ENCODE data around the gene WDR59. TPM values are rescaled to one million over a fixed set of nuclear protein-coding genes. Genes with fewer than 3 reads are reported as not detected.

WDR59 gene
- total and polyA plus RNA-seq, 2 of the 4 experiments (the other 2 are of a cell fraction), result 29.4 to 44.6 TPM

DNA sequence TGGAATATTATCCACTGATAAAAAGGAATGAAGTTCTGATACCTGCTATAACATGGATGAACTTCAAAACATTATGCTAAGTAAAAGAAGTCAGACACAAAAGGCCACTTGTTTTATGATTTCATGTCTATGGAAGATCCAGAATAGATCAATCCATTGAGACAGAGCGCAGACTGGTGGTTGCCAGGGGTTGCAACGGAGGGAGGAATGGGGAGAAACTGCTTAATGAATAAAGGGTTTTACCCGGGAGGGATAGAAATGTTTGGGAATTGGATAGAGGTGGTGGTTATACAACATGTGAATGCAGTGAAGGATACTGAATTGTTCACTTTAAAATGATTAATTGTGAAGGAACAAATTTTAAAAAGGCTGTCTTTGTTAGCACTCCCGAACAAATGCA, 30.2 kb downstream of the WDR59 start:
- H2BK20ac ChIP-seq (ENCODE audit: low read depth, low read length), result no peak overlapping the region
- no peaks in the 10 kb centered on the region for H3K9me3 ChIP-seq (ENCODE audit: control insufficient read depth, insufficient read depth, low read length)
- H4K5ac ChIP-seq (ENCODE audit: low read depth, low read length), result no peak overlapping the region
- no peaks in the 10 kb centered on the region for H4K20me1 ChIP-seq (ENCODE audit: insufficient read depth, low read length)
- in situ Hi-C loops (cut with MboI; ENCODE audit: low sequenced_read_pairs), result no loop called here
- ChIA-PET POLR2A (ENCODE audit: unreplicated experiment) (no interaction called here), CTCF (no interaction called here)
- H2BK15ac ChIP-seq (ENCODE audit: low read depth, low read length), result no peak overlapping the region
- H2AK5ac ChIP-seq (ENCODE audit: low read depth, low read length), result no peak overlapping the region
- no peak overlapping the region for H2BK120ac ChIP-seq (ENCODE audit: low read depth, low read length)
- no peak overlapping the region for H3K9ac ChIP-seq (ENCODE audit: low read depth, low read length)
- no peak overlapping the region for H3K4me3 ChIP-seq (ENCODE audit: insufficient read depth, low read depth, low read length)
- dilution Hi-C loops (cut with HindIII; ENCODE audit: low sequenced_read_pairs, unreplicated experiment), result no loop called here
- no peak overlapping the region for H4K8ac ChIP-seq (ENCODE audit: low read depth in 2 of 2, low read length in 2 of 2)
- H3K18ac ChIP-seq (ENCODE audit: low read depth, low read length), result no peak overlapping the region
- WGBS, 2 experiments (ENCODE audit: extremely low coverage in 2 of 2, insufficient read length in 1 of 2), result 100% methylated on average over 4 of the region's 4 CpGs; no CpG with 5 or more reads in 1 of the 2 experiments
- no peak overlapping the region for H3K27ac ChIP-seq (ENCODE audit: insufficient read depth, low read length)
- H4K91ac ChIP-seq (ENCODE audit: insufficient read depth, low read depth, low read length), result no peak overlapping the region
- intact Hi-C loops (cut with micrococcal nuclease), result no loop called here
- no peak overlapping the region for H3K23ac ChIP-seq (ENCODE audit: low read depth, low read length)
- no peaks in the 10 kb centered on the region for H3K27me3 ChIP-seq (ENCODE audit: control insufficient read depth, insufficient read depth, low read length)
- H2BK5ac ChIP-seq (ENCODE audit: low read depth, low read length, poor library complexity, severe bottlenecking), result no peak overlapping the region
- H2AFZ ChIP-seq (replicated peaks; ENCODE audit: low read length, poor library complexity), result no peak overlapping the region
- BruUV-seq (replicated peaks), result no TSS peak
- no peak for ATAC-seq (ENCODE audit: low read depth)
- no peak overlapping the region for H3K56ac ChIP-seq (ENCODE audit: extremely low read depth, insufficient read depth, low read length)
- no peak overlapping the region for H3K14ac ChIP-seq (replicated peaks; ENCODE audit: low read depth, low read length)
- no peak overlapping the region for H3K4ac ChIP-seq (ENCODE audit: low read depth, low read length)
- peaks cover 30% of the 10 kb centered on the region for H3K36me3 ChIP-seq (ENCODE audit: control insufficient read depth, insufficient read depth, low read length)
- H2AK9ac ChIP-seq (replicated peaks; ENCODE audit: low read depth, low read length, poor library complexity), result no peak overlapping the region
- DNase-seq, result no peak
- H3K9me1 ChIP-seq (ENCODE audit: insufficient read depth, low read length), result no peaks in the 10 kb centered on the region; the same call in 1 of the 2 replicates
- TF ChIP-seq RAD21 (IDR thresholded peaks at IDR 0.05; ENCODE audit: low read length) (no peak), MXI1 (IDR thresholded peaks at IDR 0.05; ENCODE audit: borderline replicate concordance, low read depth, low read length) (no peak), FOS (IDR thresholded peaks at IDR 0.05; ENCODE audit: low read depth, low read length) (no peak), POLR2A (IDR thresholded peaks at IDR 0.05; ENCODE audit: low read depth, low read length) (no peak), NFE2L2 (IDR thresholded peaks at IDR 0.05; ENCODE audit: low read depth, low read length) (no peak), CHD1 (IDR thresholded peaks at IDR 0.05; ENCODE audit: low read depth, low read length) (no peak), CEBPB (IDR thresholded peaks at IDR 0.05; ENCODE audit: low read depth, low read length) (no peak), MAZ (IDR thresholded peaks at IDR 0.05; ENCODE audit: borderline replicate concordance, low read depth, low read length) (no peak), RCOR1 (IDR thresholded peaks at IDR 0.05; ENCODE audit: insufficient replicate concordance, low read length) (no peak), MAFK (IDR thresholded peaks at IDR 0.05; ENCODE audit: low read depth, low read length) (no peak)
- TF ChIP-seq, protein P1, sequence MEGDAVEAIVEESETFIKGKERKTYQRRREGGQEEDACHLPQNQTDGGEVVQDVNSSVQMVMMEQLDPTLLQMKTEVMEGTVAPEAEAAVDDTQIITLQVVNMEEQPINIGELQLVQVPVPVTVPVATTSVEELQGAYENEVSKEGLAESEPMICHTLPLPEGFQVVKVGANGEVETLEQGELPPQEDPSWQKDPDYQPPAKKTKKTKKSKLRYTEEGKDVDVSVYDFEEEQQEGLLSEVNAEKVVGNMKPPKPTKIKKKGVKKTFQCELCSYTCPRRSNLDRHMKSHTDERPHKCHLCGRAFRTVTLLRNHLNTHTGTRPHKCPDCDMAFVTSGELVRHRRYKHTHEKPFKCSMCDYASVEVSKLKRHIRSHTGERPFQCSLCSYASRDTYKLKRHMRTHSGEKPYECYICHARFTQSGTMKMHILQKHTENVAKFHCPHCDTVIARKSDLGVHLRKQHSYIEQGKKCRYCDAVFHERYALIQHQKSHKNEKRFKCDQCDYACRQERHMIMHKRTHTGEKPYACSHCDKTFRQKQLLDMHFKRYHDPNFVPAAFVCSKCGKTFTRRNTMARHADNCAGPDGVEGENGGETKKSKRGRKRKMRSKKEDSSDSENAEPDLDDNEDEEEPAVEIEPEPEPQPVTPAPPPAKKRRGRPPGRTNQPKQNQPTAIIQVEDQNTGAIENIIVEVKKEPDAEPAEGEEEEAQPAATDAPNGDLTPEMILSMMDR (conservative IDR thresholded peaks at IDR 0.05; ENCODE audit: low read depth, low read length), result no peak
- TF ChIP-seq, protein P2, sequence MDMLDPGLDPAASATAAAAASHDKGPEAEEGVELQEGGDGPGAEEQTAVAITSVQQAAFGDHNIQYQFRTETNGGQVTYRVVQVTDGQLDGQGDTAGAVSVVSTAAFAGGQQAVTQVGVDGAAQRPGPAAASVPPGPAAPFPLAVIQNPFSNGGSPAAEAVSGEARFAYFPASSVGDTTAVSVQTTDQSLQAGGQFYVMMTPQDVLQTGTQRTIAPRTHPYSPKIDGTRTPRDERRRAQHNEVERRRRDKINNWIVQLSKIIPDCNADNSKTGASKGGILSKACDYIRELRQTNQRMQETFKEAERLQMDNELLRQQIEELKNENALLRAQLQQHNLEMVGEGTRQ (IDR thresholded peaks at IDR 0.05; ENCODE audit: low read depth, low read length), result no peak
- TF ChIP-seq, protein P3, sequence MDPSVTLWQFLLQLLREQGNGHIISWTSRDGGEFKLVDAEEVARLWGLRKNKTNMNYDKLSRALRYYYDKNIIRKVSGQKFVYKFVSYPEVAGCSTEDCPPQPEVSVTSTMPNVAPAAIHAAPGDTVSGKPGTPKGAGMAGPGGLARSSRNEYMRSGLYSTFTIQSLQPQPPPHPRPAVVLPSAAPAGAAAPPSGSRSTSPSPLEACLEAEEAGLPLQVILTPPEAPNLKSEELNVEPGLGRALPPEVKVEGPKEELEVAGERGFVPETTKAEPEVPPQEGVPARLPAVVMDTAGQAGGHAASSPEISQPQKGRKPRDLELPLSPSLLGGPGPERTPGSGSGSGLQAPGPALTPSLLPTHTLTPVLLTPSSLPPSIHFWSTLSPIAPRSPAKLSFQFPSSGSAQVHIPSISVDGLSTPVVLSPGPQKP (IDR thresholded peaks at IDR 0.05; ENCODE audit: borderline replicate concordance, low read depth, low read length), result no peak
- H3K4me2 ChIP-seq (ENCODE audit: low read depth, low read length), result no peak overlapping the region
- no peaks in the 10 kb centered on the region for H3K4me1 ChIP-seq (ENCODE audit: control insufficient read depth, insufficient read depth, low read length)
- peaks cover 2 to 3% of the 10 kb centered on the region in 2 experiments; a peak in 1 of 4 replicates for H3K79me1 ChIP-seq (ENCODE audit: low read depth in 1 of 2, low read length in 2 of 2)

Data from IMR-90 (cell line).